Thyroid gland (tissue), 4 donors: Measurements from ENCODE around the gene PLEKHA5. TPM values are rescaled to one million over a fixed set of nuclear protein-coding genes. Genes with fewer than 3 reads are reported as not detected.

Experiments used
- DNase-seq, 2 donors: peaks; one replicate each; pipeline ENCODE4 v3.0.0-alpha.2; 2019
- H3K27ac ChIP-seq, 3 donors: fragments of 200-600 bp; sonication (generic); 1 replicate in 2 of 3; 2 replicates in 1 of 3; pipeline ENCODE4 v1.5.1; 2016 to 2019; ENCODE audit warnings: mild to moderate bottlenecking in 1 of 3, moderate library complexity in 1 of 3
- H3K27me3 ChIP-seq: fragments of 200-600 bp; sonication (generic); one replicate; pipeline ENCODE4 v1.5.1; 2019
- H3K36me3 ChIP-seq, 2 donors: fragments of 200-600 bp; sonication (generic); one replicate each; pipeline ENCODE4 v1.5.1; 2016 to 2019
- H3K4me1 ChIP-seq, 2 donors: fragments of 200-600 bp; sonication (generic); one replicate each; pipeline ENCODE4 v1.5.1; 2017 to 2019
- H3K4me3 ChIP-seq, 3 donors: fragments of 200-600 bp; sonication (generic); replicated peaks in 1 of 3; 1 replicate in 2 of 3; 2 replicates in 1 of 3; pipeline ENCODE4 v1.5.1; 2016; ENCODE audit warnings: mild to moderate bottlenecking in 1 of 3
- H3K9me3 ChIP-seq: fragments of 200-600 bp; sonication (generic); one replicate; pipeline ENCODE4 v1.5.1; 2017
- CTCF ChIP-seq, 6 experiments: fragments of 200-600 bp in 3 of 6; fragments of 450-650 bp in 3 of 6; sonication (generic) in 3 of 6; IDR thresholded peaks; one replicate each; pipeline ENCODE4 v1.5.1; 2016 to 2019; ENCODE audit warnings: antibody characterized with exemption in 6 of 6, mild to moderate bottlenecking in 2 of 6, inconsistent platforms in 1 of 6, moderate library complexity in 1 of 6
- POLR2A ChIP-seq, 2 donors: fragments of 450-650 bp; IDR thresholded peaks; one replicate each; pipeline ENCODE4 v1.6.1; 2017; ENCODE audit warnings: antibody characterized with exemption in 2 of 2, mild to moderate bottlenecking in 2 of 2, moderate library complexity in 1 of 2
- WGBS, 2 donors: methylation state at CpG; one replicate each; pipeline ENCODE4 v1.1.5; 2017; 5-methylcytosine and 5-hydroxymethylcytosine counted together
- intact Hi-C: fragments of 100-400 bp; cut with DNase I; formaldehyde crosslinking; loops from one replicate; pipeline ENCODE4 v1.15.1; 2023
- total RNA-seq, 4 donors: library from RNA; depleted of rRNA; stranded (reverse); fragments of >200 nt; gene quantifications; one replicate each; pipeline ENCODE4 v1.2.3, GENCODE V29; 2016

Gene PLEKHA5
- total RNA-seq, 4 donors from 2014 or later, result 35.4 to 48.6 (median 40.8) TPM

- no peak overlapping the region for H3K27ac ChIP-seq
- TF ChIP-seq POLR2A (IDR thresholded peaks at IDR 0.05) (no peak), CTCF (IDR thresholded peaks at IDR 0.05) (no peak)
- H3K27me3 ChIP-seq, result no peaks in the 10 kb centered on the region
- H3K4me1 ChIP-seq, result peaks cover 8% of the 10 kb centered on the region in 2 donors
- DNase-seq, result no peak
- intact Hi-C loops, result no loop called here
- H3K4me3 ChIP-seq, result no peak overlapping the region
- no peaks in the 10 kb centered on the region for H3K36me3 ChIP-seq
- no peaks in the 10 kb centered on the region for H3K9me3 ChIP-seq
Measured at GRCh38 chr12:19148860-19149259, 19.3 kb downstream of the PLEKHA5 start.

GRCh38 chr12:19150273-19150900 is 20.9 kb downstream of the PLEKHA5 start:
- WGBS, 2 donors, result 61 to 76% methylated on average over 2 of the region's 2 CpGs
- peak overlapping the region in 1 of 3 donors; percentile 49 for H3K27ac ChIP-seq
- H3K4me3 ChIP-seq, result no peak overlapping the region
- no peaks in the 10 kb centered on the region for H3K9me3 ChIP-seq
- H3K36me3 ChIP-seq, result no peaks in the 10 kb centered on the region
- peak in 1 of 2 donors; percentile 11 for DNase-seq
- TF ChIP-seq POLR2A (IDR thresholded peaks at IDR 0.05), result no peak
- no peak for TF ChIP-seq CTCF (IDR thresholded peaks at IDR 0.05)
- H3K27me3 ChIP-seq, result no peaks in the 10 kb centered on the region
- intact Hi-C loops, result no loop called here
- H3K4me1 ChIP-seq, result peaks cover 8 to 9% of the 10 kb centered on the region in 2 donors

DNA sequence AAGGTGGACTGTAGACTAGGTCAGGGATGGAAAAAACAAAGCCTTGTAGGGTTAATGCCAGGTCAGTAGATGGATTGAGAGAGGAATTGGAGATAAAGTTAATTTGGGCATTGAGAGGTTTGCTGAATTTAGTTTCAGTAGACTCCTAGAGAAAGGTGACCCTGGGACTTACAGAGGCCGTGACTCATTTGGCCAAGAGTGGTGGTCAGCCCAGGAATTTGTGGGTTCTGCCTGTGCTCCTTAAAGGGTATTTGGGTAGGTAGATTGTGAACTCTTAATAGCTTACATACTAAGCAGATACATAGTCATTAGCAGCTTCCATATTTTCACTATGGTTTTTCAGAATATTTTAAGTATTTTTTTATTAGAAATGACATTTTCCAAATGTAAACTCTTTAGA is 21.8 kb downstream of the PLEKHA5 start:
- TF ChIP-seq POLR2A (IDR thresholded peaks at IDR 0.05), result no peak
- TF ChIP-seq CTCF (IDR thresholded peaks at IDR 0.05), result no peak
- Histone ChIP-seq H3K4me1 (peaks cover 13 to 17% of the 10 kb centered on the region in 2 donors), H3K27ac (no peak overlapping the region), H3K9me3 (no peaks in the 10 kb centered on the region), H3K4me3 (no peak overlapping the region), H3K27me3 (no peaks in the 10 kb centered on the region), H3K36me3 (no peaks in the 10 kb centered on the region)
- DNase-seq, result no peak
- intact Hi-C loops, result no loop called here
- WGBS, 2 donors, result 95 to 96% methylated on average over 1 of the region's 1 CpG

DNA sequence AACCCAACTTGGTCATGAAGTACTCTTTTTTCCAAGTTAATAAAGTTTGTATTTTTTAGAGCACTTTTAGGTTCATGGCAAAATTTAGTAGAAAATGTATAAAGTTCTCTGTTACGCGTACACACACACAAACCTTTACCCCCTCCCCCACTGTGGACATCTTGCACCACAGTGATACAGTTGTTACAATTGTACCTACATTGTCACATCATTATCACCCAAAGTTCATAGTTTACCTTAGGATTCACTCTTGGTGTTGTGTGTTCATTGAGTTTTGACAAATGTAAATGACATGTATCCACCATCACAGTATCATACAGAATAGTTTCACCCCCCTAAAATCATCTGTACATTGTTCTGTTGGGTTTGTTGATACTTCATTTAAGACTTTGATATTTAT is 23.9 kb downstream of the PLEKHA5 start:
- Histone ChIP-seq H3K4me3 (no peak overlapping the region), H3K27ac (no peak overlapping the region), H3K27me3 (no peaks in the 10 kb centered on the region), H3K36me3 (no peaks in the 10 kb centered on the region), H3K4me1 (peaks cover 13 to 18% of the 10 kb centered on the region in 2 donors), H3K9me3 (no peaks in the 10 kb centered on the region)
- 49 to 51% methylated on average over 2 of the region's 2 CpGs for WGBS, 2 donors
- intact Hi-C loops, result no loop called here
- TF ChIP-seq CTCF (IDR thresholded peaks at IDR 0.05), result no peak
- no peak for TF ChIP-seq POLR2A (IDR thresholded peaks at IDR 0.05)
- no peak for DNase-seq

DNA sequence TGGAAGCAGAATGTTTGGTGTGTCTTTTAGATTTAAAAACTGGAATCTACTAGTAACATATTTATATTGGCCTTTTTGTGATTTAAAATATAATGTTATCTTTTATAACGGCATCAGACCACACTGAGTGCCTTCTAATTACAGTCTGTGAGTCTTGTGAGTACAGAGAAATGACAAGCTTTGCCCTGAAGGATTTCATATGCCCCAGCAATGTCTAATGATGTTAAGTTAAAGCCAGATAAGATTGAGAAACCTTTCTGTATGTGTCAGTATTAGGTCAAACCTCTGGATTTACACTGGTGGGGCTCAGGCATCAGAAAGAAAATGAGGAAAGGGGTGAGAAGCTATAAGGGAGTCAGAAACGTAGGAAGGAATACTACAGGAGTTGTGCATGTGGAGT is 25.2 kb downstream of the PLEKHA5 start:
- DNase-seq, result no peak
- intact Hi-C loops, result no loop called here
- Histone ChIP-seq H3K36me3 (no peaks in the 10 kb centered on the region), H3K27ac (no peak overlapping the region), H3K4me3 (no peak overlapping the region), H3K9me3 (no peaks in the 10 kb centered on the region), H3K27me3 (no peaks in the 10 kb centered on the region), H3K4me1 (peaks cover 13 to 18% of the 10 kb centered on the region in 2 donors)
- WGBS, 2 donors, result 33 to 38% methylated on average over 2 of the region's 2 CpGs
- TF ChIP-seq CTCF (IDR thresholded peaks at IDR 0.05) (no peak), POLR2A (IDR thresholded peaks at IDR 0.05) (no peak)
